OCI-LY7 (cell line): ENCODE data around the gene ETFB. TPM values are rescaled to one million over a fixed set of nuclear protein-coding genes. Genes with fewer than 3 reads are reported as not detected.

Source experiments
- BruUV-seq: library from RNA; stranded (reverse); fragments of 400-500 nt; replicated peaks from 2 replicates; lab custom pipeline; 2021; lab: Mats Ljungman, UMichigan
- CTCF ChIA-PET: fragments of 300-600 bp; sonication (Branson Sonifier 250); formaldehyde crosslinking; loops from one replicate; lab custom pipeline; 2022; ENCODE audit warnings: antibody characterized with exemption; ENCODE audit not compliant: unreplicated experiment; lab: Charles Lee
- POLR2A ChIA-PET: fragments of 300-600 bp; sonication (Branson Sonifier 250); formaldehyde crosslinking; loops from one replicate; lab custom pipeline; 2022; ENCODE audit warnings: antibody characterized with exemption; lab: Charles Lee
- DNase-seq: peaks from one replicate; pipeline ENCODE4 v3.0.0-alpha.2; 2015; ENCODE audit warnings: low spot score
- H2AFZ ChIP-seq: fragments of 200-600 bp; sonication (generic), shearing (Covaris generic); 2 replicates; pipeline ENCODE4 v1.6.1; 2014; ENCODE audit warnings: mild to moderate bottlenecking, antibody characterized with exemption, low read length, moderate library complexity
- H3K27ac ChIP-seq: fragments of 200-600 bp; sonication (generic); 2 replicates; pipeline ENCODE4 v1.5.1; 2014; ENCODE audit warnings: mixed run types, low read depth, mild to moderate bottlenecking, moderate library complexity, low read length, inconsistent platforms; ENCODE audit not compliant: poor library complexity, severe bottlenecking
- H3K36me3 ChIP-seq: fragments of 200-600 bp; sonication (generic); 2 replicates; pipeline ENCODE4 v1.6.1; 2014; ENCODE audit warnings: mild to moderate bottlenecking, antibody characterized with exemption, low read length, moderate library complexity, mixed read lengths; ENCODE audit not compliant: insufficient read depth
- H3K4me1 ChIP-seq: fragments of 200-600 bp; sonication (generic); 2 replicates; pipeline ENCODE4 v1.5.1; 2014; ENCODE audit warnings: mild to moderate bottlenecking, low read length; ENCODE audit not compliant: insufficient read depth, poor library complexity, severe bottlenecking
- H3K4me2 ChIP-seq: fragments of 200-600 bp; sonication (generic); 2 replicates; pipeline ENCODE4 v1.6.1; 2014; ENCODE audit warnings: mild to moderate bottlenecking, low read length
- H3K4me3 ChIP-seq: fragments of 200-600 bp; sonication (generic); 2 replicates; pipeline ENCODE4 v1.5.1; 2014; ENCODE audit warnings: mild to moderate bottlenecking, low read depth, low read length; ENCODE audit not compliant: poor library complexity, severe bottlenecking
- H3K79me2 ChIP-seq: fragments of 200-600 bp; sonication (generic); 2 replicates; pipeline ENCODE4 v1.6.1; 2016; ENCODE audit warnings: low read depth, mild to moderate bottlenecking, low read length, moderate library complexity, mixed read lengths; ENCODE audit not compliant: insufficient read depth
- H3K9me2 ChIP-seq: fragments of 200-600 bp; sonication (generic); 2 replicates; pipeline ENCODE4 v1.6.1; 2016; ENCODE audit warnings: mild to moderate bottlenecking, low read length, mixed read lengths; ENCODE audit not compliant: insufficient read depth
- H3K9me3 ChIP-seq: fragments of 200-600 bp; sonication (generic); 2 replicates; pipeline ENCODE4 v1.6.1; 2014; ENCODE audit warnings: mild to moderate bottlenecking, mixed run types, low read length, mixed read lengths
- H4K20me1 ChIP-seq: fragments of 200-600 bp; sonication (generic); 2 replicates; pipeline ENCODE4 v1.6.1; 2014; ENCODE audit warnings: mild to moderate bottlenecking, antibody characterized with exemption, low read length, moderate library complexity, mixed read lengths; ENCODE audit not compliant: insufficient read depth
- CTCF ChIP-seq: fragments of 200-600 bp; sonication (generic); conservative IDR thresholded peaks from 2 replicates; pipeline ENCODE4 v1.5.1; 2014; ENCODE audit warnings: mild to moderate bottlenecking, antibody characterized with exemption, low read length, moderate library complexity, mixed read lengths
- EZH2phosphoT487 ChIP-seq: fragments of 200-600 bp; sonication (generic); IDR thresholded peaks from 2 replicates; pipeline ENCODE4 v1.6.1; 2018; ENCODE audit warnings: low read depth, borderline replicate concordance, mild to moderate bottlenecking, mixed run types, antibody characterized with exemption, low read length, moderate library complexity, mixed read lengths
- intact Hi-C: fragments of 100-400 bp; cut with micrococcal nuclease; formaldehyde crosslinking; loops from one replicate; pipeline ENCODE4 v1.10.0; 2022; ENCODE audit not compliant: unreplicated experiment
- total RNA-seq, 2 experiments: library from RNA; depleted of rRNA in 1 of 2; stranded (reverse); fragments of >200 nt in 1 of 2; shearing (Covaris generic) in 1 of 2; gene quantifications; 2 replicates each; pipeline ENCODE4 v1.2.3, GENCODE V29; 2014 to 2022

Gene ETFB
- total RNA-seq, 2 experiments from 2014 or later = 58.2 to 71.6 TPM

GRCh38 chr19:51380379-51380778, 14.2 kb upstream of the ETFB start:
- H2AFZ ChIP-seq = no peak overlapping the region
- no peaks in the 10 kb centered on the region for H3K36me3 ChIP-seq
- no peak for TF ChIP-seq CTCF
- TF ChIP-seq EZH2phosphoT487 = no peak
- no TSS peak for BruUV-seq
- DNase-seq = no peak
- ChIA-PET POLR2A (no interaction called here), CTCF (no interaction called here)
- H3K9me3 ChIP-seq = peaks cover 4% of the 10 kb centered on the region; the same call in 1 of the 2 replicates
- H4K20me1 ChIP-seq = no peaks in the 10 kb centered on the region
- H3K9me2 ChIP-seq = no peaks in the 10 kb centered on the region
- no peaks in the 10 kb centered on the region for H3K79me2 ChIP-seq
- no peak overlapping the region for H3K4me2 ChIP-seq
- no peak overlapping the region for H3K4me3 ChIP-seq
- intact Hi-C loops = no loop called here
- no peaks in the 10 kb centered on the region for H3K4me1 ChIP-seq
- H3K27ac ChIP-seq = no peak overlapping the region

GRCh38 chr19:51377422-51377821, 11.2 kb upstream of the ETFB start:
- ChIA-PET CTCF (no interaction called here), POLR2A (no interaction called here)
- Histone ChIP-seq H3K4me2 (no peak overlapping the region), H3K79me2 (no peaks in the 10 kb centered on the region), H3K4me1 (peaks cover 8% of the 10 kb centered on the region), H3K4me3 (no peak overlapping the region), H2AFZ (no peak overlapping the region), H3K9me2 (no peaks in the 10 kb centered on the region), H3K36me3 (no peaks in the 10 kb centered on the region), H4K20me1 (no peaks in the 10 kb centered on the region), H3K9me3 (peaks cover 4% of the 10 kb centered on the region; the same call in 1 of the 2 replicates), H3K27ac (no peak overlapping the region)
- TF ChIP-seq EZH2phosphoT487 (no peak), CTCF (no peak)
- no peak for DNase-seq
- intact Hi-C loops = no loop called here
- BruUV-seq = no TSS peak

GRCh38 chr19:51375504-51376221, 9.5 kb upstream of the ETFB start:
- Histone ChIP-seq H3K4me2 (no peak overlapping the region), H3K4me1 (peaks cover 12% of the 10 kb centered on the region), H3K79me2 (no peaks in the 10 kb centered on the region), H3K9me2 (no peaks in the 10 kb centered on the region), H2AFZ (no peak overlapping the region), H3K27ac (no peak overlapping the region), H3K36me3 (no peaks in the 10 kb centered on the region), H3K9me3 (no peaks in the 10 kb centered on the region), H3K4me3 (no peak overlapping the region), H4K20me1 (no peaks in the 10 kb centered on the region)
- intact Hi-C loops = no loop called here
- ChIA-PET CTCF (no interaction called here), POLR2A (no interaction called here)
- BruUV-seq = no TSS peak
- no peak for DNase-seq
- no peak for TF ChIP-seq CTCF
- no peak for TF ChIP-seq EZH2phosphoT487
